Smooth muscle cell of the pulmonary artery (primary cell): Measurements from ENCODE around the gene BICD1. TPM values are rescaled to one million over a fixed set of nuclear protein-coding genes. Genes with fewer than 3 reads are reported as not detected.

Source experiments
- total RNA-seq: library from RNA; depleted of rRNA; stranded (reverse); fragments of >200 nt; gene quantifications from 2 replicates; pipeline ENCODE4 v1.2.3, GENCODE V29; 2014

The BICD1 gene
- total RNA-seq, result 21.4 and 23.7 TPM in 2 replicates

DNA sequence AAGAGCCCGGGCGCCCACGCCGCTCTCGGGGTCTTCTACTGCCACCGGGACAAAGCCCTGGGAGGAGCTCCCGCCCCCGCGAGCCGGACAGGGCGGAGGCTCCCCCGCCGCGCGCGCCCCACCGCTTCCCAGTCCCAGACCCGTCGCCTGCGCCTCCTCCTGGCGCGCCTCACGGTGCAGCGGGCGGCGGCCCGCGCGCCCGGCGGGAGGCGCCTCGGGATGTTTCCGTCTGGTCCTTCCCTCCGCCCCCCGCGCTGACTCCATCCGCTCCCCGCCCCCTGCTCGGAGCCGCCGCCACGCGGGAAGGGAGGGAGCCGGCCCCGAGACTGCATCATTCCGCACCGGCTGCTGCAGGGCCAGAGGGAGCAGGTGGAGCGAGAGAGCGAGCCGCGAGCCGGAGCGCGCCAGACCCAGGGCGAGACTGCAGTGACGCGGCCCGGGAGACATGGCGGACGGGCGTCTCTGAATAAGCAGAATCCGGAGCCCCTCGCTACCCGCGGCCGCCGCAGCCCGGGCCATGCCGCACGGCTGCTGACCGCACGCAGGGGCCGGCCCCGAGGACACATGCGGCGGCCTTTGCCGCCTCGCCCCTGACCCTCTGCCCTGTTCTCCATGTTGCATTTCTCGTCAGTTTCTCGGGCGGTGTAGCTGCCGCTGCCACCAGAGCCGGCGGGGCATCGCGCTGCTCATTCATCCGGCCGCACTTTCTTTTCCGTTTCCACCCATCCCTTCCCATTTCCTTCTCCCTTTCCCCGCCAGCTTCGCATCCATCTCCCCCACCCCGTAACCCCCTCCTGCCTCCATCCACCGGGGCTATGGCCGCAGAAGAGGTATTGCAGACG, at the start of gene BICD1:
TSS of gene BICD1 (plus strand) at position 331 of the 842 bp plus-strand sequence. CDS start at position 816, 485 bp downstream.

DNA sequence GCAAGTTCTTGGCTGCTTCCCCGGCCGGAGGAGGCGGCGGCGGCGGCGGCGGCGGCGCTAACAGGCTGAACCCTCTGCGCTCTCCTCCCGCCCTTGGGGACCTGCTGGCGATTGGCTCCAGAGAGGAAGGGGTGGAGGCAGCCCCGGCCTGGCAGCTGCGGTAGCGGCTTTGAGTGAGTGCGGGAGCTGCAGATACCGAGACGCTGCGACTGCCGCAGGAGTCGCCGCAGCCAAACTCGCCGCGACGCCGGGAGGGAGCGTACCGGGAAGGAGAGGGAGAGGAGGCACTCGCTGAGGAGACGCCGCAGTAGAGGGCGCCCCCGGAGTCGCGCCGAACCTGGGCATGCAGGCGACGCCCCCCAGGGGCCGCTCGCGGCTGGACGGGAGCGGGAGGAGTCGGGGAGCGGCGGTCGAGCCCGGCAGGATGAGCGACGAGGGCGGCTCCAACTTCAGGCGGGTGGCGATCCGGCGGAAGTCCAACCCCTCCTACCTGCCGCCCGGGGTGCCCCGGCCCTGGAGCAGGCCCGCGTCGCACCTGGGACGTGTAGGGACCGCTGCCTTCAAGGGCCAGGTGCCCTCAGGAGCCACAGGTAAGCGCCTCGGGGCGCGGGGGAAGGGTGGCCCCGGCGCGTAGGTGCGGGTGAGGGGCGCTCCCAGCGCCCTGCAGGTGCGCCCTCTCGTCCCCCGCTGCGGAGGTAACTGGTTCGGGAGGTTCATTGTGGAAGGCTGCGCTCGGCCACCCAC, 292.9 kb downstream of the BICD1 start, which contains the start of gene FGD4:
TSS of gene FGD4 (plus strand) at position 189 of the 744 bp plus-strand sequence.

Other genes with a start within 250 kb of the BICD1 start
- 18.3 and 25.0 TPM in 2 replicates for gene RESF1, start 147.4 kb upstream of the BICD1 start, total RNA-seq